ENCODE measurements around the gene GZMB. TPM values are rescaled to one million over a fixed set of nuclear protein-coding genes. Genes with fewer than 3 reads are reported as not detected.

GZMB gene
- total and polyA plus RNA-seq, 10 donors = 6.3 to 25.4 (median 15.3) TPM

GRCh38 chr14:24679248-24679961, 45.4 kb upstream of the GZMB start:
- Histone ChIP-seq H3K27me3 (replicated peaks in 1 of 7) (no peaks in the 10 kb centered on the region), H3K4me1 (peaks cover 4 to 51% (median 20%) of the 10 kb centered on the region in 6 donors), H3K9me3 (no peaks in the 10 kb centered on the region), H3K4me3 (peak overlapping the region in 1 of 8 donors; percentile 50), H3K36me3 (no peaks in the 10 kb centered on the region), H3K27ac (peak overlapping the region in 6 of 8 donors; percentile 26 to 78 (median 52))
- peak in 4 of 11 experiments; percentile 8 to 53 (median 22) for TF ChIP-seq CTCF (IDR thresholded peaks at IDR 0.05 in 8 of 11, conservative IDR thresholded peaks at IDR 0.05 in 3 of 11)
- no peak for TF ChIP-seq POLR2AphosphoS5 (IDR thresholded peaks at IDR 0.05)
- no peak for TF ChIP-seq POLR2A (IDR thresholded peaks at IDR 0.05)
- 38 to 48% (median 40%) methylated on average over 12 of the region's 12 CpGs for WGBS, 5 donors
- intact Hi-C loops (cut with DNase I; ENCODE audit: low total_unique reads) = no loop called here
- no peak for DNase-seq

GRCh38 chr14:24678801-24679247, 44.8 kb upstream of the GZMB start:
- intact Hi-C loops (cut with DNase I; ENCODE audit: low total_unique reads) = no loop called here
- TF ChIP-seq POLR2A (IDR thresholded peaks at IDR 0.05) (no peak), POLR2AphosphoS5 (IDR thresholded peaks at IDR 0.05) (peak in 1 of 3 donors; percentile 7), CTCF (IDR thresholded peaks at IDR 0.05 in 8 of 11, conservative IDR thresholded peaks at IDR 0.05 in 3 of 11) (peak; percentile 91 to 98 (median 96))
- Histone ChIP-seq H3K36me3 (no peaks in the 10 kb centered on the region), H3K27me3 (replicated peaks in 1 of 7) (no peaks in the 10 kb centered on the region), H3K4me3 (peak overlapping the region in 6 of 8 donors; percentile 13 to 50 (median 26)), H3K4me1 (peaks cover 8 to 57% (median 26%) of the 10 kb centered on the region in 6 donors), H3K9me3 (no peaks in the 10 kb centered on the region), H3K27ac (peak overlapping the region in 5 of 8 donors; percentile 44 to 64 (median 50))
- 1 to 3% (median 2%) methylated on average over 11 of the region's 11 CpGs for WGBS, 5 donors
- peak; percentile 88 for DNase-seq

DNA sequence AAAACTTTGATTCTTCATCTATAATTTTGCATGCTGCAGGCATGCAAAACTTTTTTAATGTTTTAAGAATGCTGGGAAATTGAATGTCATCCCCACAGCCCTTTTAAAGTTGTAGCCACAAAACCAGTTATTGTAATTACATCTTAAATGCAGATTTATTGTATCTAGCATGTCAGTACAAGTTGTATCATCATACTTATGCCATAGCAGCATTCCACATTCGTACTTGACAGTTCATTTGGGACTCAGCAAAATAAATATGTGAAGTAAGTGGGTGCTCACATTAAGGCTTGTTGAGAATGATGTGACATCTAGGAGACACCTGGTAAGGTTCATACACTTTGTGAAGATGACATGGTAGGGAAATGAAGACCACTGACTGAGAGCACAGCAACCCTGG, 44.0 kb upstream of the GZMB start:
- H3K4me3 ChIP-seq = no peak overlapping the region
- no peaks in the 10 kb centered on the region for H3K36me3 ChIP-seq
- no peaks in the 10 kb centered on the region for H3K9me3 ChIP-seq
- no peak for DNase-seq
- no peaks in the 10 kb centered on the region for H3K27me3 ChIP-seq (replicated peaks in 1 of 7)
- peaks cover 17 to 66% (median 35%) of the 10 kb centered on the region in 6 donors for H3K4me1 ChIP-seq
- intact Hi-C loops (cut with DNase I; ENCODE audit: low total_unique reads) = no loop called here
- H3K27ac ChIP-seq = peak overlapping the region in 3 of 8 donors; percentile 50 to 64 (median 60)
- TF ChIP-seq POLR2AphosphoS5 (IDR thresholded peaks at IDR 0.05) = no peak
- no peak for TF ChIP-seq CTCF (IDR thresholded peaks at IDR 0.05 in 8 of 11, conservative IDR thresholded peaks at IDR 0.05 in 3 of 11)
- TF ChIP-seq POLR2A (IDR thresholded peaks at IDR 0.05) = no peak
- 86 to 96% (median 89%) methylated on average over 1 of the region's 1 CpG for whole genome bisulfite sequencing, 5 donors

DNA sequence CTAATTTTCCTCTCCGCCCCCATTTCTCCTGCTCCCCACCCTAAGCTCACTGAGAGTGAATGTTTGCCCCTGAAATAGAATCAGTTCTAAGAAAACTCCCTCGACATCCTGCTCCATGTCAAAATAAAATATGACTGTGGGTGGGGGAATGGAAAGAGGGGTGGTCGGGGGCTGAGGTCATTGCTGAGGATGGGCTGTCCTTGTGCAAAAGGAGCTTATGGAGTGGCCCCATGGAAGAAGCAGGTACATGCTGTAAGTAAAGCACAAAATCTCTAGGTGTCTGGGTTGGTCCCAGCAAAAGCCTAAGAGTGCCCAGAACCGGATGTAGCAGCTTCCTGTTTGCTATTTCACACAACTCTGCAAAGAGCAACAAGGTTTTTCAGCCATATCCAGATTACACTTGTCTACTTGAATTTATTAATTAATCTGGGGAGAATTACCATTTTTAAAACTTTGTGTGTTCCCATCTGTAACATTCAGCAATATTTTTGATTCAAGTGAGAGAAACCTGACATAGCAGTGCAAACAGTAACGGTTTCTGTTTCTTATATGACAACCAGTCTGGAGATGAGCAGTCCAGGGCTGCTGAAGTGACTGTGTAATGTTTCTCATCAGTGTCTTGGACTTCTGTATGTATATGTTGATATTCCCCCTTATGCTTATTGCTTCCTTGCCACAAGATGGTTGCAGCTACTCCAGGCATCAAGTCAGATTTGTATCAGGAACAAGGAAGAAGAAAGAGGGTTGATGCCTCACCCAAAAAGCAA, 40.4 kb upstream of the GZMB start:
- intact Hi-C loops (cut with DNase I; ENCODE audit: low total_unique reads) = no loop called here
- peak overlapping the region in 4 of 8 donors; percentile 1 to 52 (median 10) for H3K4me3 ChIP-seq
- no peaks in the 10 kb centered on the region for H3K9me3 ChIP-seq
- no peaks in the 10 kb centered on the region for H3K36me3 ChIP-seq
- DNase-seq = no peak
- 7 to 13% (median 10%) methylated on average over 5 of the region's 5 CpGs for WGBS, 5 donors
- TF ChIP-seq POLR2A (IDR thresholded peaks at IDR 0.05) (no peak), POLR2AphosphoS5 (IDR thresholded peaks at IDR 0.05) (no peak), CTCF (IDR thresholded peaks at IDR 0.05 in 8 of 11, conservative IDR thresholded peaks at IDR 0.05 in 3 of 11) (no peak)
- no peaks in the 10 kb centered on the region for H3K27me3 ChIP-seq (replicated peaks in 1 of 7)
- peak overlapping the region; percentile 39 to 89 (median 78) for H3K27ac ChIP-seq
- peaks cover 23 to 70% (median 42%) of the 10 kb centered on the region in 6 donors for H3K4me1 ChIP-seq

All from spleen (tissue), 11 donors.